GM21381 (cell line): ENCODE measurements around the gene QDPR.

Source experiments
- ATAC-seq: cut with Tn5 transposase; IDR thresholded peaks from one replicate; pipeline ENCODE4 v1.9.1; 2021; ENCODE audit warnings: mild to moderate bottlenecking, moderate library complexity; ENCODE audit not compliant: unreplicated experiment

The QDPR gene

DNA sequence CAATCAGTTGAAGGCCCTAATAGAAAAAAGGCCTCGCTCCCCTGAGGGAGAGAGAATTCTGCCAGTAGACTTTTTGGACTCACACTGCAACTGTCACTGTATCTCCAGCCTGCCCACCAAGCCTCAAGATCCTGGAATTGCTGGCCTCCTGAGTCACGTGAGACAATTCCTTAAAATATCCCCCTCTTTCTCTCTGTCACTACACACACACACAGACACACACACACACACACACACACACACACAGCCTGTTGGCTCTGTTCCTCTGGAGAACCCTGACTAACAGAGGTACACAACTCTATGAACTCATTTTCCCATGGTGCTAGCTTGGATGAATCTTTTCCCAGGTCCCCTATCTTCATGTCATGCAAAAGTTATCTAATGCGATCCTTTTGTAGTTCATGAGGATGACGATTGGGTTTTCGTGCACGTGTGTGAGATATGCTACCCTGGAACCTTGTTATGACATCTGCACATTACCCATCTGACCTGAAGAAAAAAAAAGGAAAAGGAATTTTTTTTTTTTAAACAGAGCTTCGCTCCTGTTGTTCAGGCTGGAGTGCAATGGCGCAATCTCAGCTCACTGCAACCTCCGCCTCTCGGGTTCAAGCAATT is 16.8 kb upstream of the QDPR start:
- no peak for ATAC-seq

DNA sequence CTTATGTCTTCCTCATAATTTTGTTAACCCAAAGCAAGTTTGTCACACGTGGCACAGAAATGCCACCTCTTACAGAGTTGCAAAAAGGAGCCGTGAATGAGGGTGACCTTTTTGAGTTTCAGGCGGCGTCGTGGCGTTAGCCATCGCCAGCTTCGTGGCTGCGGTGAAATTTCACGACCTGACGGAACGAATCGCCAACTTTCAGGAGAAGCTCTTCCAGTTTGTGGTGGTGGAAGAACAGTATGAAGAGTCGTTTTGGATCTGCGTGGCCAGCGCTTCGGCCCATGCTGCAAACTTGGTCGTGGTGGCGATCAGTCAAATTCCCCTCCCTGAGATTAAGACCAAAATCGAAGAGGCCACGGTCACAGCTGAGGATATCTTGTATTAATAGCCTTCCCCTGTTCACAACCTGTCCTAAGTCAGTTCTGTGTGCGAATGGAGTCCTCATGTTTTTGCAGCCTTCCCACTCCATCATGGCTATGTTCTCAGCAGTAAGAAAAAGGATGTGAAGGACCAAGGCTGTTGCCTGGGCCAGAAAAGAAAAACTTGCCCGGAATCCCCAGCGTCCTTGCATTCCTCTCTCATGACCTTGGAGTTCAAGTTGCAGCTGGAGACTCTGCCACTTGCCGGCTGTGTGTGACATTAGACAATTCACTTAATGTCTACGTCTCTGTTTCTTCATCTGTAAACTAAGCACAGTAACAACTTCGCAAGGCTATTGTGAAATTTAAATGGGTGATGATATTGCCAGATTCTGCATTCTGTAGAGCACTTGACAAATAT is 15.0 kb upstream of the QDPR start:
- no peak for ATAC-seq

GRCh38 chr4:17523662-17524061 is 11.8 kb upstream of the QDPR start:
- no peak for ATAC-seq

- no peak for ATAC-seq
Measured at GRCh38 chr4:17521595-17521994, 9.7 kb upstream of the QDPR start.

DNA sequence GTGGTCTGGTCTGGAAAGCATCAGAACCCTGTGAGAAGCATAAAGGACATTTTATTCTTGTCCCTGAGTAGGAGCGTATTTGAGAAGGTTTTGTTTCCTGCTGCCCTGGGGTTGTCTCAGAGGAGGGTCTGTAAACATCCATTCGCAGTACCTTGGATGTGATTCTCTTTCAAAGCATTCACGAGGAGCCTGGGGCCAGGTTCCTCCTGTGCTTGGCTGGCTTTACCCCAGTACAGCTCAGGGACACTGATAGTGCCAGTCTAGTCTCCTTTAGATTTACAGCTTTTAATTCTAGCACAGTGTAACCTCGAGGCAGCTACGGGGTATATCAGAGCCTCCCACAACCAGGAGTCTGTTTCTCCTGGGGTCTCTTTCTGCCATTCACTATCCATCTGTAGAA is 5.8 kb upstream of the QDPR start:
- ATAC-seq = no peak

DNA sequence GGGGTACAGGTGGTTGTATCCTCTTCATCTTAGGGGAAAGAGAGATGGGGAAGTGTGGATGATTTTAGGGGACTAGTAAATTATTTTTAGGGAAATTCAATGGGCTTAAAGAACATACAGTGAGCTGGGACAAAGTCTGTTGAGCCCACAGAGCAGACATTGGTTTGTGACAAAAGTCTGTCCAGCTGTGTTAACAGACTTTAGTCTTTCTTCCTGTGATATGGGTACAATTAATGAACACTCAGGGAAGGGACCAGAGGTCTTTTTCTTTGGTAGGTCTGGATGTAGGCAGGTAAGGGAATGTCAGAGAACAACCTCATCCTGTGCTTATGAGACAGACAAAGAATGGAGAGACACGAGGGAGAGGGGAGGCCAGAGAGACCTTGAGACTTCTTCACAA is 5.1 kb upstream of the QDPR start:
- ATAC-seq = no peak

GRCh38 chr4:17515445-17516407 is 3.8 kb upstream of the QDPR start:
- ATAC-seq = no peak

- no peak for ATAC-seq
Measured at GRCh38 chr4:17514865-17515264, 3.0 kb upstream of the QDPR start, which contains the start of gene CLRN2. Gene CLRN2, plus strand, starts transcription at chr4:17515165. Its CDS starts 102 bp downstream, at chr4:17515267.

DNA sequence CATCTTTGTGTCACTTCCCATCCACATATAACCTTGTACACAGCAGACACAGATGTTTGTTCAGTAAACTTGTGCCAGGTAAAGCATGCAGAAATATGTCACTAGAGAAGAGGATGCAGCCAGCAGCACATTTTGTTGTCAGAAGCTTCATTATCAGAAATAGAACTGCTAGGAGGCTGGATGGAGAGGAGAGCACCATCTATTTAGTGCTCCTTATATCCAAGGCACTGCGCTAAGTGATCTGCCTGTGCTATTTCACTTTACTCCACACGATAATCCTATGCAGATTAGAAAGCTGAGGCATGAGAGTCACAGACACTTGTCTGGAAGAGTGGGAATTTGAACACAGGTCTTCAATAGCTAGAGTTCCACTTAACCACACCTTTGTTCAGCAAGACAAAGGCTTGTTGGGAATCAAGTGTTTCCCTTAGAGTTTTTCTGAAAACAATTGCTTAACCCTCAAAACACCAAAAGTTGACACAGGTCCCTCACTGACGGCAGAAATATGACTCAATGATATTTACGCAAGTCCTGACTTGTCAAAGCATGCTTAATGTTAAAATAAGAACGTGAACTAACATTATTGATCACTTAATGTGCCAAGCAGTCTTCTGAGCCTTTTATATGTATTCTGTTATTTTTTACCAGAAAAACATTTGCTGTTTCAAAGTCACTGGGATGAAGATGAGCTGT is 1.2 kb upstream of the QDPR start:
- ATAC-seq = no peak

GRCh38 chr4:17511509-17511949 is 361 bp downstream of the QDPR start:
- peak; percentile 60 for ATAC-seq

DNA sequence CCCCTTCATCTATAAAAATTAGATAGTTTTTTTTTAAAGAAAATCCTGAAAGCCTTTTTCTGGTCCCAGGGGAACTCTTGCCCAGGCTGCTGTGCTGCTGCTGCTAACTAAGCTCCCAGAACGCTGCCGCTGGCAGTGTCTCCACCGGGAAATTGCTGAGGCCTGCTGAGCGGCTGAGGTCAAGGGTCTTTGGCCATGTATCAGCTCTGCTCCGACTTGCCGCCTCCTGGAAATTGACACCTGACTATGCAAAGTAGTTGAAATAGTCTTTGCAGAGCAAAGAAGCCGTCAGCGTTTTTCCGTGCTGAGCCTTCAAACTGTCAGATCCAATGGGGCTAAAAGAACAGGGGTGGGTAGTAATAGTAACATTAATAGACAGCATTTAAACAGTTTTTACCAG is 839 bp downstream of the QDPR start:
- ATAC-seq = no peak

DNA sequence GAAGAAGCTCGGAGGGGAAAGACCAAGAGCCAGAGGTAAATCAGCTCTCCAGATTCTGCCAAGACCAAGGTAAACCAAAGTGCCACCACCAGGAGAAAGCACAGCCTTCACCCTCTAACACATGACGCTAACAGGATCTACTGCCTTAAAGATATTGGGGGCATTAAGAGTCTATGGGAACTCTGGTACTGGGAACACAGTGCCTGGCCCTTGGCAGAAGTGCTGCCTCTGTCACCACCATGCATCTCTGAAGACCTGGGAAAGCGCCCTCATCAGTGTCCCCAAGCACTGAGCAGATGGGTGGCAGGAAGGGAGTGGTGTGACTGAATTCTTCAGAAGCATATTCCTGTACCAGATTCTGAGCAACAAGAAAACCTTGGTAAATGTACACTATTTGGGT is 1.3 kb downstream of the QDPR start:
- ATAC-seq = no peak

DNA sequence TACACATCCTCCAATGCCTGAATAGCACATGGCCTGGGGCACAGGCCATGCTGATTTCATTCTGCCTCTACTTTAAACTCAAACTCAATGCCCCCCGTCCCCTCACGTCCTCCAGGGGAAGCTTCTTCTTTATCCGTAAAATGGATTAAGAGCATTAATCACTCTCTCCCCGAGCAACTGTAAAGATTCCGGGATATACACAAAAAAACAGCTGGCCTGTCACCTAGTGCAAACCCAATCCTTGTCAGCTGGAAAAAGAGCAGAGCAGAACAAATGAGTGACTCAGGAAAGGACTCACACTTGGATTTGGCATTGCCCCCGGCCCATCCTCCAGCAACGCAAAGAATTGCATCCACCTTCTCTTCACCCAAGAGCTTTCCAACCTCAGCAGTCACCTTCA is 7.8 kb downstream of the QDPR start:
- ATAC-seq = no peak

GRCh38 chr4:17502756-17503155 is 9.1 kb downstream of the QDPR start:
- ATAC-seq = no peak

GRCh38 chr4:17500574-17500973 is 11.3 kb downstream of the QDPR start:
- ATAC-seq = no peak

- no peak for ATAC-seq
Measured at GRCh38 chr4:17497890-17498523, 13.9 kb downstream of the QDPR start.

GRCh38 chr4:17494258-17495190 is 17.4 kb downstream of the QDPR start:
- no peak for ATAC-seq

- ATAC-seq = no peak
Measured at GRCh38 chr4:17493619-17494018, 18.3 kb downstream of the QDPR start.

DNA sequence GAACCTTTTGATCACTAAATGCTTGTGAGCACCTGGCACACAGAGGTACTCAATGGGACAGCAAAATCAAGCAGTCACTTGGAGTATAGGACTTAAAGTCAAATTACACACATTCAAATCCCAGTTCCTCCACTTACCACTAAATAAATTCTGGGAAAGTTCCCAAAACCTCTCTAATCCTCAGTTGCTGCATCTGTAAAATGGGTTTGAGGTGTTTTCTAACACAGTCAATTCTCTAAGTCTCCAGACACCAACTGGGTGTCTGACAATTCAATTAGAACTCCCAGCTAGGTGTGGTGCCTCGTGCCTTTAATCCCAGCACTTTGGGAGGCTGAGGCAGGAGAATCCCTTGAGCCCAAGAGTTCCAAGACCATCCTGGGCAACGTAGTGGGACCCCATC is 19.0 kb downstream of the QDPR start:
- no peak for ATAC-seq
